ENCODE results near the gene SNRNP40. TPM values are rescaled to one million over a fixed set of nuclear protein-coding genes. Genes with fewer than 3 reads are reported as not detected.

SNRNP40 gene
- total and polyA plus RNA-seq, 2 of the 13 experiments (the other 11 are each of a cell fraction or from before 2014, with no cell fraction given), result 51.0 to 147 TPM

DNA sequence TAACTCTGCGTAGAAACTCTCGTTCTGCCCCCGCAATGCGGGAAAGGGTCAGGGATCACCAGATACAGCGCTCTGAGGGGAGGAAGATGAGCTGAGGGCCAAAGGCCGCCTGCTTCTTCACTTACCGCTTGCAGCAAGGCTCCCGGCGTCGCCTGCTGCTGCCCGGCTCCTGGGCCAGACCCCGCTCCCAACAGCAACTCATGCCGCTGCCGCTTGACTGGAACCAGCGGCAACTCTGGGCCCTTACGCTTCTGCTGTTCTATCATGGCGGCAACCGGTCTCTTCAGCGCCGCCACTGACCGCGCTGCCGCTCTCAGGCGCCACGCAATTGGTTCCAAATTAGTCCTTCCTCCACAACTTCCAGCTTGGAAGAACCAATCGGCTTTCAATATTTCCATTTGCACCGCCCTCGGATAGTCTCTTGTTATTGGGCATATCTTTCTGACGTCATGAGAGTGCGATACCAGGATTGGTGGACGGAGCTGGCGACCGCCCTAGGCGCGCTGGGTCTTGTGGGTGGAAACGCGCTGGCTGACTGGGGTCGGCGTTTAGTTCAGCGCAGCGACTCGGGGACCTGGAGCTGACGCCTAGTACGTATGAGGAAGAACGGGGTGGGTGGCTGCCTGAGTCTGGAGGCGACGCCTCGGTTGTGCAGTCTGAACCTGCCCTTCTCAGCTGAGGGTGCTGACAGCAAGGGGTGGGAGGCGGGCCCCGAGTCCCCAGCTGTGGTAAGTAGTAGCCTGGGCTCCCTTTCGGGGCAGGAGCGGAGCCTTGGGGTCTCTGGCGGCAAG is at the start of gene SNRNP40, which contains the start of gene ZCCHC17 (continued):
- TF ChIP-seq ZMAT3 (CRISPR knock-in tag; conservative IDR thresholded peaks at IDR 0.05), result no peak
- TF ChIP-seq SMC3 (IDR thresholded peaks at IDR 0.05; ENCODE audit: low read length), result no peak
- TF ChIP-seq, protein P1, sequence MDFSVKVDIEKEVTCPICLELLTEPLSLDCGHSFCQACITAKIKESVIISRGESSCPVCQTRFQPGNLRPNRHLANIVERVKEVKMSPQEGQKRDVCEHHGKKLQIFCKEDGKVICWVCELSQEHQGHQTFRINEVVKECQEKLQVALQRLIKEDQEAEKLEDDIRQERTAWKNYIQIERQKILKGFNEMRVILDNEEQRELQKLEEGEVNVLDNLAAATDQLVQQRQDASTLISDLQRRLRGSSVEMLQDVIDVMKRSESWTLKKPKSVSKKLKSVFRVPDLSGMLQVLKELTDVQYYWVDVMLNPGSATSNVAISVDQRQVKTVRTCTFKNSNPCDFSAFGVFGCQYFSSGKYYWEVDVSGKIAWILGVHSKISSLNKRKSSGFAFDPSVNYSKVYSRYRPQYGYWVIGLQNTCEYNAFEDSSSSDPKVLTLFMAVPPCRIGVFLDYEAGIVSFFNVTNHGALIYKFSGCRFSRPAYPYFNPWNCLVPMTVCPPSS (IDR thresholded peaks at IDR 0.05), result no peak
- peak; percentile 87 for TF ChIP-seq KMT2B (CRISPR knock-in tag; IDR thresholded peaks at IDR 0.05)
- no peak for TF ChIP-seq JUN (CRISPR knock-in tag; IDR thresholded peaks at IDR 0.05)
- no peak for TF ChIP-seq ZNF382 (CRISPR knock-in tag; IDR thresholded peaks at IDR 0.05; ENCODE audit: borderline replicate concordance)
- peak; percentile 89 for TF ChIP-seq GABPB1 (CRISPR knock-in tag; IDR thresholded peaks at IDR 0.05)
- no peak for TF ChIP-seq GFI1 (CRISPR knock-in tag; IDR thresholded peaks at IDR 0.05; ENCODE audit: borderline replicate concordance)
- peak; percentile 3; the same call in 1 of the 2 replicates for TF ChIP-seq FOSL2 (CRISPR knock-in tag; IDR thresholded peaks at IDR 0.05)
- TF ChIP-seq SNRNP70 (IDR thresholded peaks at IDR 0.05; ENCODE audit: low read depth, low read length), result no peak
- TF ChIP-seq, protein P2, sequence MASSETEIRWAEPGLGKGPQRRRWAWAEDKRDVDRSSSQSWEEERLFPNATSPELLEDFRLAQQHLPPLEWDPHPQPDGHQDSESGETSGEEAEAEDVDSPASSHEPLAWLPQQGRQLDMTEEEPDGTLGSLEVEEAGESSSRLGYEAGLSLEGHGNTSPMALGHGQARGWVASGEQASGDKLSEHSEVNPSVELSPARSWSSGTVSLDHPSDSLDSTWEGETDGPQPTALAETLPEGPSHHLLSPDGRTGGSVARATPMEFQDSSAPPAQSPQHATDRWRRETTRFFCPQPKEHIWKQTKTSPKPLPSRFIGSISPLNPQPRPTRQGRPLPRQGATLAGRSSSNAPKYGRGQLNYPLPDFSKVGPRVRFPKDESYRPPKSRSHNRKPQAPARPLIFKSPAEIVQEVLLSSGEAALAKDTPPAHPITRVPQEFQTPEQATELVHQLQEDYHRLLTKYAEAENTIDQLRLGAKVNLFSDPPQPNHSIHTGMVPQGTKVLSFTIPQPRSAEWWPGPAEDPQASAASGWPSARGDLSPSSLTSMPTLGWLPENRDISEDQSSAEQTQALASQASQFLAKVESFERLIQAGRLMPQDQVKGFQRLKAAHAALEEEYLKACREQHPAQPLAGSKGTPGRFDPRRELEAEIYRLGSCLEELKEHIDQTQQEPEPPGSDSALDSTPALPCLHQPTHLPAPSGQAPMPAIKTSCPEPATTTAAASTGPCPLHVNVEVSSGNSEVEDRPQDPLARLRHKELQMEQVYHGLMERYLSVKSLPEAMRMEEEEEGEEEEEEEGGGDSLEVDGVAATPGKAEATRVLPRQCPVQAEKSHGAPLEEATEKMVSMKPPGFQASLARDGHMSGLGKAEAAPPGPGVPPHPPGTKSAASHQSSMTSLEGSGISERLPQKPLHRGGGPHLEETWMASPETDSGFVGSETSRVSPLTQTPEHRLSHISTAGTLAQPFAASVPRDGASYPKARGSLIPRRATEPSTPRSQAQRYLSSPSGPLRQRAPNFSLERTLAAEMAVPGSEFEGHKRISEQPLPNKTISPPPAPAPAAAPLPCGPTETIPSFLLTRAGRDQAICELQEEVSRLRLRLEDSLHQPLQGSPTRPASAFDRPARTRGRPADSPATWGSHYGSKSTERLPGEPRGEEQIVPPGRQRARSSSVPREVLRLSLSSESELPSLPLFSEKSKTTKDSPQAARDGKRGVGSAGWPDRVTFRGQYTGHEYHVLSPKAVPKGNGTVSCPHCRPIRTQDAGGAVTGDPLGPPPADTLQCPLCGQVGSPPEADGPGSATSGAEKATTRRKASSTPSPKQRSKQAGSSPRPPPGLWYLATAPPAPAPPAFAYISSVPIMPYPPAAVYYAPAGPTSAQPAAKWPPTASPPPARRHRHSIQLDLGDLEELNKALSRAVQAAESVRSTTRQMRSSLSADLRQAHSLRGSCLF (CRISPR knock-in tag; IDR thresholded peaks at IDR 0.05; ENCODE audit: borderline replicate concordance), result no peak
- no peak for TF ChIP-seq PRPF4 (IDR thresholded peaks at IDR 0.05; ENCODE audit: low read depth, low read length, poor library complexity, severe bottlenecking)
- no peak; the same call in 1 of the 2 replicates for TF ChIP-seq ISL2 (CRISPR knock-in tag; IDR thresholded peaks at IDR 0.05)
- TF ChIP-seq, protein P3, sequence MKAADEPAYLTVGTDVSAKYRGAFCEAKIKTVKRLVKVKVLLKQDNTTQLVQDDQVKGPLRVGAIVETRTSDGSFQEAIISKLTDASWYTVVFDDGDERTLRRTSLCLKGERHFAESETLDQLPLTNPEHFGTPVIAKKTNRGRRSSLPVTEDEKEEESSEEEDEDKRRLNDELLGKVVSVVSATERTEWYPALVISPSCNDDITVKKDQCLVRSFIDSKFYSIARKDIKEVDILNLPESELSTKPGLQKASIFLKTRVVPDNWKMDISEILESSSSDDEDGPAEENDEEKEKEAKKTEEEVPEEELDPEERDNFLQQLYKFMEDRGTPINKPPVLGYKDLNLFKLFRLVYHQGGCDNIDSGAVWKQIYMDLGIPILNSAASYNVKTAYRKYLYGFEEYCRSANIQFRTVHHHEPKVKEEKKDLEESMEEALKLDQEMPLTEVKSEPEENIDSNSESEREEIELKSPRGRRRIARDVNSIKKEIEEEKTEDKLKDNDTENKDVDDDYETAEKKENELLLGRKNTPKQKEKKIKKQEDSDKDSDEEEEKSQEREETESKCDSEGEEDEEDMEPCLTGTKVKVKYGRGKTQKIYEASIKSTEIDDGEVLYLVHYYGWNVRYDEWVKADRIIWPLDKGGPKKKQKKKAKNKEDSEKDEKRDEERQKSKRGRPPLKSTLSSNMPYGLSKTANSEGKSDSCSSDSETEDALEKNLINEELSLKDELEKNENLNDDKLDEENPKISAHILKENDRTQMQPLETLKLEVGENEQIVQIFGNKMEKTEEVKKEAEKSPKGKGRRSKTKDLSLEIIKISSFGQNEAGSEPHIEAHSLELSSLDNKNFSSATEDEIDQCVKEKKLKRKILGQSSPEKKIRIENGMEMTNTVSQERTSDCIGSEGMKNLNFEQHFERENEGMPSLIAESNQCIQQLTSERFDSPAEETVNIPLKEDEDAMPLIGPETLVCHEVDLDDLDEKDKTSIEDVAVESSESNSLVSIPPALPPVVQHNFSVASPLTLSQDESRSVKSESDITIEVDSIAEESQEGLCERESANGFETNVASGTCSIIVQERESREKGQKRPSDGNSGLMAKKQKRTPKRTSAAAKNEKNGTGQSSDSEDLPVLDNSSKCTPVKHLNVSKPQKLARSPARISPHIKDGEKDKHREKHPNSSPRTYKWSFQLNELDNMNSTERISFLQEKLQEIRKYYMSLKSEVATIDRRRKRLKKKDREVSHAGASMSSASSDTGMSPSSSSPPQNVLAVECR (CRISPR knock-in tag; IDR thresholded peaks at IDR 0.05; ENCODE audit: borderline replicate concordance), result peak; percentile 95
- TF ChIP-seq RXRA (CRISPR knock-in tag; IDR thresholded peaks at IDR 0.05), result no peak; the same call in 1 of the 2 replicates
- TF ChIP-seq ZNF839 (CRISPR knock-in tag; IDR thresholded peaks at IDR 0.05; ENCODE audit: borderline replicate concordance), result no peak
- no peak for TF ChIP-seq NFE2 (CRISPR knock-in tag; IDR thresholded peaks at IDR 0.05)
- TF ChIP-seq CC2D1A (CRISPR knock-in tag; IDR thresholded peaks at IDR 0.05), result no peak
- no peak for TF ChIP-seq IRX3 (CRISPR knock-in tag; IDR thresholded peaks at IDR 0.05; ENCODE audit: borderline replicate concordance, low read depth)
- no peak for TF ChIP-seq ELF1 (CRISPR knock-in tag; IDR thresholded peaks at IDR 0.05)

All from HepG2 (cell line).